ENCODE data around the gene FOXN3. TPM values are rescaled to one million over a fixed set of nuclear protein-coding genes. Genes with fewer than 3 reads are reported as not detected.

Gene FOXN3
- total RNA-seq, 2 donors from 2014 or later: 61.2 to 84.1 TPM

GRCh38 chr14:89411976-89412375 lies 5.1 kb downstream of the FOXN3 start:
- H3K27me3 ChIP-seq (ENCODE audit: control insufficient read depth, insufficient read depth, low read length, poor library complexity, severe bottlenecking): no peaks in the 10 kb centered on the region
- no peak overlapping the region for H3K27ac ChIP-seq (ENCODE audit: low read depth, low read length)
- peaks cover 8% of the 10 kb centered on the region for H3K9me3 ChIP-seq (ENCODE audit: control insufficient read depth, low read length)
- H3K9me3 Mint-ChIP-seq: peaks cover 17% of the 10 kb centered on the region
- 95 to 97% methylated on average over 8 to 11 of the region's 11 CpGs for WGBS, 2 experiments (ENCODE audit: insufficient coverage in 1 of 2, insufficient read length in 1 of 2)
- H3K4me3 ChIP-seq (ENCODE audit: low read length): no peak overlapping the region
- no peak for TF ChIP-seq CTCF (conservative IDR thresholded peaks at IDR 0.05)
- H3K4me3 Mint-ChIP-seq: no peak overlapping the region
- no peaks in the 10 kb centered on the region for H3K27me3 Mint-ChIP-seq (ENCODE audit: insufficient read depth)
- H3K4me1 ChIP-seq (ENCODE audit: control insufficient read depth, insufficient read depth, low read length): no peaks in the 10 kb centered on the region
- no peak overlapping the region for H3K9ac ChIP-seq (ENCODE audit: extremely low read depth, low read length, poor library complexity, severe bottlenecking)
- no peak for DNase-seq
- H3K36me3 ChIP-seq (ENCODE audit: control insufficient read depth, insufficient read depth, low read length): peaks cover 34% of the 10 kb centered on the region
- H3K27ac Mint-ChIP-seq: no peak overlapping the region
- peaks cover 30% of the 10 kb centered on the region for H3K4me1 Mint-ChIP-seq
- H3K36me3 Mint-ChIP-seq (ENCODE audit: low read depth): peaks cover 68% of the 10 kb centered on the region

- peaks cover 8% of the 10 kb centered on the region for H3K9me3 ChIP-seq (ENCODE audit: control insufficient read depth, low read length)
- no peak overlapping the region for H3K4me3 ChIP-seq (ENCODE audit: low read length)
- no peaks in the 10 kb centered on the region for H3K4me1 ChIP-seq (ENCODE audit: control insufficient read depth, insufficient read depth, low read length)
- TF ChIP-seq CTCF (conservative IDR thresholded peaks at IDR 0.05): no peak
- DNase-seq: no peak
- Mint-ChIP-seq H3K9me3 (peaks cover 17% of the 10 kb centered on the region), H3K27me3 (ENCODE audit: insufficient read depth) (no peaks in the 10 kb centered on the region), H3K27ac (no peak overlapping the region), H3K36me3 (ENCODE audit: low read depth) (peaks cover 83% of the 10 kb centered on the region), H3K4me1 (peaks cover 25% of the 10 kb centered on the region), H3K4me3 (no peak overlapping the region)
- no peak overlapping the region for H3K9ac ChIP-seq (ENCODE audit: extremely low read depth, low read length, poor library complexity, severe bottlenecking)
- H3K36me3 ChIP-seq (ENCODE audit: control insufficient read depth, insufficient read depth, low read length): peaks cover 34% of the 10 kb centered on the region
- no peaks in the 10 kb centered on the region for H3K27me3 ChIP-seq (ENCODE audit: control insufficient read depth, insufficient read depth, low read length, poor library complexity, severe bottlenecking)
- WGBS, 2 experiments (ENCODE audit: insufficient coverage in 1 of 2, insufficient read length in 1 of 2): 90 to 91% methylated on average over 4 to 10 of the region's 10 CpGs
- no peak overlapping the region for H3K27ac ChIP-seq (ENCODE audit: low read depth, low read length)
Measured at GRCh38 chr14:89409961-89410360, 7.1 kb downstream of the FOXN3 start.

- Mint-ChIP-seq H3K27me3 (ENCODE audit: insufficient read depth) (no peaks in the 10 kb centered on the region), H3K4me3 (no peak overlapping the region), H3K27ac (no peak overlapping the region)
Measured at GRCh38 chr14:89408907-89409700, 7.9 kb downstream of the FOXN3 start.

More at GRCh38 chr14:89408907-89409700, 7.9 kb downstream of the FOXN3 start:
- Histone ChIP-seq H3K36me3 (ENCODE audit: control insufficient read depth, insufficient read depth, low read length) (peaks cover 34% of the 10 kb centered on the region), H3K27ac (ENCODE audit: low read depth, low read length) (no peak overlapping the region), H3K9ac (ENCODE audit: extremely low read depth, low read length, poor library complexity, severe bottlenecking) (no peak overlapping the region), H3K27me3 (ENCODE audit: control insufficient read depth, insufficient read depth, low read length, poor library complexity, severe bottlenecking) (no peaks in the 10 kb centered on the region), H3K4me3 (ENCODE audit: low read length) (no peak overlapping the region), H3K4me1 (ENCODE audit: control insufficient read depth, insufficient read depth, low read length) (no peaks in the 10 kb centered on the region), H3K9me3 (ENCODE audit: control insufficient read depth, low read length) (peaks cover 8% of the 10 kb centered on the region)
- Mint-ChIP-seq H3K4me1 (peaks cover 25% of the 10 kb centered on the region), H3K9me3 (peaks cover 17% of the 10 kb centered on the region), H3K36me3 (ENCODE audit: low read depth) (peaks cover 83% of the 10 kb centered on the region)
- no peak for TF ChIP-seq CTCF (conservative IDR thresholded peaks at IDR 0.05)
- WGBS, 2 experiments (ENCODE audit: insufficient coverage in 1 of 2, insufficient read length in 1 of 2): 82 to 85% methylated on average over 10 to 14 of the region's 14 CpGs
- DNase-seq: no peak
